Neural cell (in vitro differentiated cells): Measurements from ENCODE around the gene MANBA. TPM values are rescaled to one million over a fixed set of nuclear protein-coding genes. Genes with fewer than 3 reads are reported as not detected.

Source experiments
- H2AFZ ChIP-seq: fragments of 200-600, 300-800 bp; sonication (generic), shearing (Covaris generic); 2 replicates; pipeline ENCODE4 v1.6.0; 2014; ENCODE audit warnings: low read depth, mild to moderate bottlenecking, antibody characterized with exemption, low read length, moderate library complexity
- H3F3A ChIP-seq: fragments of 200-600 bp; shearing (Covaris generic); 2 replicates; pipeline ENCODE4 v1.6.1; 2016; ENCODE audit warnings: mild to moderate bottlenecking, moderate library complexity, mixed read lengths, antibody characterized with exemption, low read length; ENCODE audit not compliant: insufficient read depth, poor library complexity, severe bottlenecking
- H3K27ac ChIP-seq: fragments of 200-600, 300-800 bp; sonication (generic), shearing (Covaris generic); 2 replicates; pipeline ENCODE4 v1.5.1; 2014; ENCODE audit warnings: mild to moderate bottlenecking, low read length, moderate library complexity
- H3K27me3 ChIP-seq: fragments of 300-800, 200-600 bp; sonication (generic), shearing (Covaris generic); 2 replicates; pipeline ENCODE4 v1.6.0; 2014; ENCODE audit warnings: mild to moderate bottlenecking, low read depth, low read length, moderate library complexity; ENCODE audit not compliant: insufficient read depth
- H3K36me3 ChIP-seq: fragments of 300-800, 200-600 bp; sonication (generic), shearing (Covaris generic); 2 replicates; pipeline ENCODE4 v1.5.1; 2014; ENCODE audit warnings: mild to moderate bottlenecking, antibody characterized with exemption, low read length, moderate library complexity; ENCODE audit not compliant: insufficient read depth
- H3K4me2 ChIP-seq: fragments of 300-800, 200-600 bp; sonication (generic), shearing (Covaris generic); 2 replicates; pipeline ENCODE4 v1.6.0; 2014; ENCODE audit warnings: mild to moderate bottlenecking, low read length
- H3K4me3 ChIP-seq: fragments of 300-800, 200-600 bp; sonication (generic), shearing (Covaris generic); 2 replicates; pipeline ENCODE4 v1.5.1; 2014; ENCODE audit warnings: mild to moderate bottlenecking, low read length, moderate library complexity
- H3K79me2 ChIP-seq: fragments of 200-600 bp; shearing (Covaris generic); replicated peaks from 2 replicates; pipeline ENCODE4 v1.6.0; 2014; ENCODE audit warnings: mild to moderate bottlenecking, low read length, moderate library complexity; ENCODE audit not compliant: insufficient read depth
- H3K9ac ChIP-seq: fragments of 300-800, 200-600 bp; sonication (generic), shearing (Covaris generic); 2 replicates; pipeline ENCODE4 v1.6.1; 2016; ENCODE audit warnings: mild to moderate bottlenecking, low read length, mixed read lengths
- H3K9me2 ChIP-seq: fragments of 200-600 bp; shearing (Covaris generic); 2 replicates; pipeline ENCODE4 v1.6.1; 2016; ENCODE audit warnings: mild to moderate bottlenecking, low read length, mixed read lengths; ENCODE audit not compliant: insufficient read depth
- H3K9me3 ChIP-seq: fragments of 200-600, 300-800 bp; sonication (generic), shearing (Covaris generic); 2 replicates; pipeline ENCODE4 v1.6.1; 2016; ENCODE audit warnings: mild to moderate bottlenecking, mixed run types, low read length, moderate library complexity, mixed read lengths
- H4K20me1 ChIP-seq: fragments of 200-600 bp; shearing (Covaris generic); 2 replicates; pipeline ENCODE4 v1.6.1; 2016; ENCODE audit warnings: mild to moderate bottlenecking, mixed run types; ENCODE audit not compliant: insufficient read depth
- CTCF ChIP-seq: fragments of 450-650 bp; IDR thresholded peaks from 2 replicates; pipeline ENCODE4 v1.5.1; 2014; ENCODE audit warnings: antibody characterized with exemption, mild to moderate bottlenecking, moderate library complexity; ENCODE audit not compliant: poor library complexity, severe bottlenecking
- EP300 ChIP-seq: fragments of 450-650 bp; conservative IDR thresholded peaks from 2 replicates; pipeline ENCODE4 v1.6.1; 2014; ENCODE audit warnings: antibody characterized with exemption, mild to moderate bottlenecking, moderate library complexity; ENCODE audit not compliant: poor library complexity, severe bottlenecking
- POLR2AphosphoS5 ChIP-seq: IDR thresholded peaks from 2 replicates; pipeline ENCODE4 v1.6.1; 2012
- polyA plus RNA-seq: library from polyadenylated mRNA; depleted of rRNA; stranded (reverse); fragments of >200 nt; gene quantifications from 2 replicates; pipeline ENCODE4 v1.2.3, GENCODE V29; 2014
- TF ChIP-seq, protein P1 (sequence below): IDR thresholded peaks from 2 replicates; pipeline ENCODE4 v1.6.1; 2012; ENCODE audit warnings: borderline replicate concordance

MANBA gene
- polyA plus RNA-seq, 1 donor from 2014 or later: 43.8 TPM

- H3K4me2 ChIP-seq: no peak overlapping the region
- H3K4me3 ChIP-seq: no peak overlapping the region
- H3K27me3 ChIP-seq: no peaks in the 10 kb centered on the region
- no peaks in the 10 kb centered on the region for H3K9me3 ChIP-seq
- H3K27ac ChIP-seq: no peak overlapping the region
- H3K36me3 ChIP-seq: peaks cover 2% of the 10 kb centered on the region
- H4K20me1 ChIP-seq: no peaks in the 10 kb centered on the region
- TF ChIP-seq, protein P1, sequence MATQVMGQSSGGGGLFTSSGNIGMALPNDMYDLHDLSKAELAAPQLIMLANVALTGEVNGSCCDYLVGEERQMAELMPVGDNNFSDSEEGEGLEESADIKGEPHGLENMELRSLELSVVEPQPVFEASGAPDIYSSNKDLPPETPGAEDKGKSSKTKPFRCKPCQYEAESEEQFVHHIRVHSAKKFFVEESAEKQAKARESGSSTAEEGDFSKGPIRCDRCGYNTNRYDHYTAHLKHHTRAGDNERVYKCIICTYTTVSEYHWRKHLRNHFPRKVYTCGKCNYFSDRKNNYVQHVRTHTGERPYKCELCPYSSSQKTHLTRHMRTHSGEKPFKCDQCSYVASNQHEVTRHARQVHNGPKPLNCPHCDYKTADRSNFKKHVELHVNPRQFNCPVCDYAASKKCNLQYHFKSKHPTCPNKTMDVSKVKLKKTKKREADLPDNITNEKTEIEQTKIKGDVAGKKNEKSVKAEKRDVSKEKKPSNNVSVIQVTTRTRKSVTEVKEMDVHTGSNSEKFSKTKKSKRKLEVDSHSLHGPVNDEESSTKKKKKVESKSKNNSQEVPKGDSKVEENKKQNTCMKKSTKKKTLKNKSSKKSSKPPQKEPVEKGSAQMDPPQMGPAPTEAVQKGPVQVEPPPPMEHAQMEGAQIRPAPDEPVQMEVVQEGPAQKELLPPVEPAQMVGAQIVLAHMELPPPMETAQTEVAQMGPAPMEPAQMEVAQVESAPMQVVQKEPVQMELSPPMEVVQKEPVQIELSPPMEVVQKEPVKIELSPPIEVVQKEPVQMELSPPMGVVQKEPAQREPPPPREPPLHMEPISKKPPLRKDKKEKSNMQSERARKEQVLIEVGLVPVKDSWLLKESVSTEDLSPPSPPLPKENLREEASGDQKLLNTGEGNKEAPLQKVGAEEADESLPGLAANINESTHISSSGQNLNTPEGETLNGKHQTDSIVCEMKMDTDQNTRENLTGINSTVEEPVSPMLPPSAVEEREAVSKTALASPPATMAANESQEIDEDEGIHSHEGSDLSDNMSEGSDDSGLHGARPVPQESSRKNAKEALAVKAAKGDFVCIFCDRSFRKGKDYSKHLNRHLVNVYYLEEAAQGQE: no peak
- TF ChIP-seq EP300 (no peak), CTCF (no peak)
- no peak overlapping the region for H3K9ac ChIP-seq
- no peaks in the 10 kb centered on the region for H3K79me2 ChIP-seq
- no peaks in the 10 kb centered on the region for H3F3A ChIP-seq
- no peak overlapping the region for H2AFZ ChIP-seq
- no peaks in the 10 kb centered on the region for H3K9me2 ChIP-seq
These were observed 159.1 kb downstream of the MANBA start for GRCh38 chr4:102601586-102602227.

- Histone ChIP-seq H3F3A (no peaks in the 10 kb centered on the region), H4K20me1 (no peaks in the 10 kb centered on the region), H2AFZ (no peak overlapping the region), H3K9me3 (no peaks in the 10 kb centered on the region), H3K4me2 (no peak overlapping the region), H3K9me2 (no peaks in the 10 kb centered on the region), H3K27me3 (no peaks in the 10 kb centered on the region), H3K4me3 (no peak overlapping the region), H3K27ac (no peak overlapping the region), H3K79me2 (no peaks in the 10 kb centered on the region), H3K9ac (no peak overlapping the region), H3K36me3 (peaks cover 6% of the 10 kb centered on the region)
- TF ChIP-seq, protein P1: no peak
- TF ChIP-seq POLR2AphosphoS5: no peak
These were observed 160.1 kb downstream of the MANBA start for GRCh38 chr4:102600689-102601088.
